Measurements from ENCODE around the gene C5orf22. TPM values are rescaled to one million over a fixed set of nuclear protein-coding genes. Genes with fewer than 3 reads are reported as not detected.

C5orf22 gene
- total RNA-seq, 2 donors from 2014 or later: 15.5 to 16.6 TPM

DNA sequence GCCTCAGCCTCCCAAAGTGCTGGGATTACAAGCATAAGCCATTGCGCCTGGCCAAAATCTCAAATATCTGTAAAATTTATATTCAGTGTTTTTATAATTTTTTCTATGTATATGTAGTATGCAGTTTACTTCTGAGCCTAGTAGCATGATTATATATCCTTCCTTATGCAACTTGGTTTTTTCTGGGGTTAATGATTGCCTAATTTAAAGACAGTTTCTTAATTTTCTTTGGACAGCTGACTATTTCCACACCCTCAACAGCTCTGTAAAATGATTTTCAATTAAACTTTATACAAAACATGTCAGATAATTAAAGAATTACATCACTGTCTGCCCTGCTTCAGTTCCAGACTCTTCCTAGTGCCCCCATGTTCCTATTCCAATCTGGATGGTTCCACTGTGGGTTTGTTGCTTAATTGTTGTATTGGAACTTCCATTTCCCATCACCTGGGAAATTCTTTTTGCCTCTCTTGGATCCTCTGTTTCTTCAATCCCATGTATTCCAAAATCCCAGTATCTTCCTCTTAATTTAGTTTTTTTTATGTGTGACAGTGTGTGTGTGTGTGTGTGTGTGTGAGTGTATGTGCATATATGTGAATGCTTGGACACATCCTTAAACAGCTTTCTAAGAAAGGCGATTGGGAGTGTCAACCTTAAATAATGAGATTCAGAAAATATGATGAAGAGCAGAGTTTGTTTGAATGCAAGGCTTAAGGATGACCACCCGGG, 53.2 kb downstream of the C5orf22 start:
- Histone ChIP-seq H3K27ac (no peak overlapping the region), H3K4me1 (no peaks in the 10 kb centered on the region), H3K27me3 (no peaks in the 10 kb centered on the region), H3K4me3 (no peak overlapping the region), H3K36me3 (replicated peaks in 1 of 2; ENCODE audit: insufficient read depth in 1 of 2, low read depth in 2 of 2) (no peaks in the 10 kb centered on the region), H3K9me3 (no peaks in the 10 kb centered on the region)
- TF ChIP-seq, protein P1, sequence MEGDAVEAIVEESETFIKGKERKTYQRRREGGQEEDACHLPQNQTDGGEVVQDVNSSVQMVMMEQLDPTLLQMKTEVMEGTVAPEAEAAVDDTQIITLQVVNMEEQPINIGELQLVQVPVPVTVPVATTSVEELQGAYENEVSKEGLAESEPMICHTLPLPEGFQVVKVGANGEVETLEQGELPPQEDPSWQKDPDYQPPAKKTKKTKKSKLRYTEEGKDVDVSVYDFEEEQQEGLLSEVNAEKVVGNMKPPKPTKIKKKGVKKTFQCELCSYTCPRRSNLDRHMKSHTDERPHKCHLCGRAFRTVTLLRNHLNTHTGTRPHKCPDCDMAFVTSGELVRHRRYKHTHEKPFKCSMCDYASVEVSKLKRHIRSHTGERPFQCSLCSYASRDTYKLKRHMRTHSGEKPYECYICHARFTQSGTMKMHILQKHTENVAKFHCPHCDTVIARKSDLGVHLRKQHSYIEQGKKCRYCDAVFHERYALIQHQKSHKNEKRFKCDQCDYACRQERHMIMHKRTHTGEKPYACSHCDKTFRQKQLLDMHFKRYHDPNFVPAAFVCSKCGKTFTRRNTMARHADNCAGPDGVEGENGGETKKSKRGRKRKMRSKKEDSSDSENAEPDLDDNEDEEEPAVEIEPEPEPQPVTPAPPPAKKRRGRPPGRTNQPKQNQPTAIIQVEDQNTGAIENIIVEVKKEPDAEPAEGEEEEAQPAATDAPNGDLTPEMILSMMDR (IDR thresholded peaks at IDR 0.05): no peak
- TF ChIP-seq POLR2A (IDR thresholded peaks at IDR 0.05): no peak
- intact Hi-C loops (cut with DNase I): loop anchor here (10.0 kb wide), 1 partner anchor 489 kb away; no protein-coding TSS in a partner anchor
- 76 to 79% methylated on average over 3 of the region's 3 CpGs for WGBS, 2 donors
- no peak for ATAC-seq
- DNase-seq: no peak

DNA sequence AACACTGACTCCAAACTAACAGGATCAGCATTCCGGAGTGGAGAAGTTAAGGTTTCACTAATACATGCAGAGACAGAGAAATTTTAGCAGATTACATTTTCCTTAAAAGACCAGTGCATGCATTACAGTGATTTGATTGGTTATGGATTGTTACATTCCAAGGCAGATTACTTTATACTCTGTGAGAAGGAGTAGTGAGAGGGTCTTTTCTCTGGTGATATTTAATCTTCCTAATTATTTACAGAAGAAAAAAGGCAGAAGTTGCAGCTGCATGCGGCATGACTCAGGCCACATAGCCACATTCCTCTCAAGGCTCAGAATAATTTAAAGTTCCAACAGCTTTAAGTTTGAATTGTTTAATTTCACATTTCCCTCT, 53.8 kb downstream of the C5orf22 start:
- ATAC-seq (no peak), DNase-seq (no peak)
- Histone ChIP-seq H3K4me1 (no peaks in the 10 kb centered on the region), H3K27ac (no peak overlapping the region), H3K4me3 (no peak overlapping the region), H3K9me3 (no peaks in the 10 kb centered on the region), H3K27me3 (no peaks in the 10 kb centered on the region), H3K36me3 (replicated peaks in 1 of 2; ENCODE audit: insufficient read depth in 1 of 2, low read depth in 2 of 2) (no peaks in the 10 kb centered on the region)
- TF ChIP-seq, protein P1 (IDR thresholded peaks at IDR 0.05): no peak
- no peak for TF ChIP-seq POLR2A (IDR thresholded peaks at IDR 0.05)
- intact Hi-C loops (cut with DNase I): loop anchor here (10.0 kb wide), 1 partner anchor 489 kb away; no protein-coding TSS in a partner anchor
- WGBS, 2 donors: 53 to 75% methylated on average over 2 of the region's 2 CpGs

DNA sequence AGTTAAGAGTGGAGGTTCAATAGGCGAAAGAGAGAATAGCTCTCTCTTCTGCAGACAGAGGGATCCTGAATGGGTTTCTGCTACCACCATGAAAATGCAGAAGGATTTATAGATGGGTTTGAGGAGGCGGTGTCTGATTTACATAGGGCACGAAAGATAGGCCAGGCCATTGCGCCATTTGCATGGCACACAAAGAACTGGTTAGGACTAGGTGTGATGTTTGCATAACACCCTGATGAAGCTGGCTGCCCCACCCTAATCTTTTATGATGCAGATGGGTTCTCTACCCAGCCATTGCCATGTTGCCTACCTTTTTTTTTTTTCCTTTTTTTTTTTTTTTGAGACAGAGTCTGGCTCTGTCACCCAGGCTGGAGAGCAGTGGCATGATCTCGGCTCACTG, 55.4 kb downstream of the C5orf22 start:
- no peaks in the 10 kb centered on the region for H3K4me1 ChIP-seq
- no peak for ATAC-seq
- H3K9me3 ChIP-seq: no peaks in the 10 kb centered on the region
- H3K36me3 ChIP-seq (replicated peaks in 1 of 2; ENCODE audit: insufficient read depth in 1 of 2, low read depth in 2 of 2): no peaks in the 10 kb centered on the region
- H3K4me3 ChIP-seq: no peak overlapping the region
- no peak overlapping the region for H3K27ac ChIP-seq
- H3K27me3 ChIP-seq: no peaks in the 10 kb centered on the region
- intact Hi-C loops (cut with DNase I): loop anchor here (10.0 kb wide), 1 partner anchor 487 kb away; no protein-coding TSS in a partner anchor
- 90 to 93% methylated on average over 5 of the region's 5 CpGs for WGBS, 2 donors
- TF ChIP-seq, protein P1 (IDR thresholded peaks at IDR 0.05): no peak
- TF ChIP-seq POLR2A (IDR thresholded peaks at IDR 0.05): no peak
- DNase-seq: no peak

DNA sequence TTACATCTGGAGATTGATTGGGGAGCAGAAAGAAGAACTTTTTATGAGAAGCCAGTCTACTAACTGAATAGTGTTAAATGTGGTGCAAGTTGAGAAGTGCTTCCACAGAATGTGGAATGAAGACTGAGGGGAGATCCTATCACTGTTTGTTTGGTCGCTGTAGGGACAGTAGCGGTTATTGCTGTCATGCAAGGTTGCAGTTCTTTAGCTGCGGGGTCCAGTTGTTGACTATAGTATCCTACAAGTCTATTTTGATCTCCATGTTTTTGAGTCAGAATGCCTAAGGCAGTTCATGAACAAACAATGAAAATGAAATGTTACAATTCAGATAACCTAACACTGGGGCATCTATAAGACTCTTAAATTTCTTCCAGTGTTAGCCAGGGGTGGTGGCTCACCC, 61.6 kb downstream of the C5orf22 start:
- WGBS, 2 donors: 64% methylated on average over 3 of the region's 3 CpGs
- Histone ChIP-seq H3K4me3 (no peak overlapping the region), H3K27me3 (no peaks in the 10 kb centered on the region), H3K27ac (no peak overlapping the region), H3K36me3 (replicated peaks in 1 of 2; ENCODE audit: insufficient read depth in 1 of 2, low read depth in 2 of 2) (no peaks in the 10 kb centered on the region), H3K9me3 (no peaks in the 10 kb centered on the region), H3K4me1 (no peaks in the 10 kb centered on the region)
- TF ChIP-seq, protein P1 (IDR thresholded peaks at IDR 0.05): no peak
- no peak for TF ChIP-seq POLR2A (IDR thresholded peaks at IDR 0.05)
- ATAC-seq: no peak
- no peak for DNase-seq
- intact Hi-C loops (cut with DNase I): no loop called here

DNA sequence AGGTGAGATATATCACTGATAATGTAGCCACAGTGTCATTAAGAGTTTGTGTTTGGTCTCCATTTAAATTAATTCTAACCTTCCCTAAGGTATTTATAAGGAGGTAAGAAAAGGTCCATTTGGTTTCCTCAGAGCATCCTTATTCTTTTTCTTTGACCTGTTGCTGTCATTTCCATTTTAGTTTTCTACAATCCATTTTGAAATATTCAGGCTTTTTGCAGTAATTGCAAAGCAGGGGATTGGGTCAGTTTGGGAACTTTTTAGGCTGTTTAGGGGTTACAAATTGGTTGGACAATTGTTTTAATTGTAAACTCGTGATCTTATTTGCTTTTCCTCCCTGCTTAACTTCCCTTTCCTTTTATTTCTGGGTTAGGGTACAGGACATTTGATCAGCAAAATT, 64.3 kb downstream of the C5orf22 start:
- H3K4me3 ChIP-seq: no peak overlapping the region
- TF ChIP-seq, protein P1 (IDR thresholded peaks at IDR 0.05): no peak
- no peak for TF ChIP-seq POLR2A (IDR thresholded peaks at IDR 0.05)
- H3K9me3 ChIP-seq: no peaks in the 10 kb centered on the region
- no peaks in the 10 kb centered on the region for H3K4me1 ChIP-seq
- WGBS, 2 donors: 23 to 39% methylated on average over 1 of the region's 1 CpG
- no peak overlapping the region for H3K27ac ChIP-seq
- H3K36me3 ChIP-seq (replicated peaks in 1 of 2; ENCODE audit: insufficient read depth in 1 of 2, low read depth in 2 of 2): no peaks in the 10 kb centered on the region
- intact Hi-C loops (cut with DNase I): no loop called here
- no peak for DNase-seq
- no peak for ATAC-seq
- no peaks in the 10 kb centered on the region for H3K27me3 ChIP-seq
